Lower lobe of right lung (tissue), 2 donors: ENCODE data around the gene PCNT. TPM values are rescaled to one million over a fixed set of nuclear protein-coding genes. Genes with fewer than 3 reads are reported as not detected.

ENCODE experiments used
- ATAC-seq, 2 donors: fragments of 200-7000 bp; cut with Tn5 transposase; one replicate each; pipeline ENCODE4 v1.9.1; 2020 to 2022; ENCODE audit warnings: mild to moderate bottlenecking in 2 of 2, moderate library complexity in 2 of 2
- DNase-seq: peaks from one replicate; pipeline ENCODE4 v3.0.0-alpha.2; 2020
- H3K27ac ChIP-seq: fragments of 200-600 bp; one replicate; pipeline ENCODE4 v1.8.0; 2022
- H3K27me3 ChIP-seq: fragments of 200-600 bp; one replicate; pipeline ENCODE4 v1.8.0; 2022; ENCODE audit warnings: low read depth
- H3K36me3 ChIP-seq: fragments of 200-600 bp; one replicate; pipeline ENCODE4 v1.8.0; 2022; ENCODE audit warnings: mild to moderate bottlenecking
- H3K4me1 ChIP-seq: fragments of 200-600 bp; one replicate; pipeline ENCODE4 v1.8.0; 2022
- H3K4me3 ChIP-seq: fragments of 200-600 bp; one replicate; pipeline ENCODE4 v1.8.0; 2022; ENCODE audit warnings: mild to moderate bottlenecking
- H3K9me3 ChIP-seq: fragments of 200-600 bp; one replicate; pipeline ENCODE4 v1.8.0; 2022
- CTCF ChIP-seq: fragments of 200-600 bp; IDR thresholded peaks from one replicate; pipeline ENCODE4 v1.8.0; 2022; ENCODE audit warnings: antibody characterized with exemption, mild to moderate bottlenecking
- intact Hi-C: fragments of 100-400 bp; cut with DNase I; formaldehyde crosslinking; loops from one replicate; pipeline ENCODE4 v1.11.0; 2022
- total RNA-seq: library from RNA; stranded (reverse); fragmentation: NEBNext Ultra II Directional; extraction: Animal tissue kit (Norgen Biotek cat#: 25700); gene quantifications from one replicate; pipeline ENCODE4 v1.2.1, GENCODE V29; 2021
- donor health status: DM: no; HTN: yes; CAD: no; lungs with severe emphysema.

Gene PCNT
- total RNA-seq, 1 donor from 2014 or later, result 36.5 TPM

GRCh38 chr21:46357335-46357604 is 33.3 kb downstream of the PCNT start:
- no peak overlapping the region for H3K4me3 ChIP-seq
- ATAC-seq (no peak), DNase-seq (no peak)
- no peaks in the 10 kb centered on the region for H3K4me1 ChIP-seq
- no peaks in the 10 kb centered on the region for H3K9me3 ChIP-seq
- intact Hi-C loops, result no loop called here
- H3K27ac ChIP-seq, result no peak overlapping the region
- no peaks in the 10 kb centered on the region for H3K27me3 ChIP-seq
- TF ChIP-seq CTCF, result no peak
- H3K36me3 ChIP-seq, result peaks cover 91% of the 10 kb centered on the region

GRCh38 chr21:46357684-46358425 is 33.9 kb downstream of the PCNT start:
- intact Hi-C loops, result no loop called here
- H3K36me3 ChIP-seq, result peaks cover 90% of the 10 kb centered on the region
- ATAC-seq, result peak in 1 of 2 donors; percentile 17

GRCh38 chr21:46361176-46361575 is 37.2 kb downstream of the PCNT start:
- TF ChIP-seq CTCF, result no peak
- ATAC-seq (no peak), DNase-seq (no peak)
- H3K4me1 ChIP-seq, result no peaks in the 10 kb centered on the region
- H3K9me3 ChIP-seq, result no peaks in the 10 kb centered on the region
- intact Hi-C loops, result no loop called here
- H3K36me3 ChIP-seq, result peaks cover 83% of the 10 kb centered on the region
- H3K27ac ChIP-seq, result no peak overlapping the region
- H3K4me3 ChIP-seq, result no peak overlapping the region
- H3K27me3 ChIP-seq, result no peaks in the 10 kb centered on the region

More at GRCh38 chr21:46357684-46358425, 33.9 kb downstream of the PCNT start:
- no peaks in the 10 kb centered on the region for H3K4me1 ChIP-seq
- no peak overlapping the region for H3K4me3 ChIP-seq
- DNase-seq, result no peak
- H3K27me3 ChIP-seq, result no peaks in the 10 kb centered on the region
- no peak for TF ChIP-seq CTCF
- no peak overlapping the region for H3K27ac ChIP-seq
- H3K9me3 ChIP-seq, result no peaks in the 10 kb centered on the region

GRCh38 chr21:46361935-46362334 is 38.0 kb downstream of the PCNT start:
- no peak overlapping the region for H3K4me3 ChIP-seq
- peaks cover 83% of the 10 kb centered on the region for H3K36me3 ChIP-seq
- H3K27ac ChIP-seq, result no peak overlapping the region
- ATAC-seq, result no peak
- H3K4me1 ChIP-seq, result no peaks in the 10 kb centered on the region
- no peaks in the 10 kb centered on the region for H3K27me3 ChIP-seq
- no peaks in the 10 kb centered on the region for H3K9me3 ChIP-seq
- intact Hi-C loops, result no loop called here
- no peak for DNase-seq
- TF ChIP-seq CTCF, result no peak

- DNase-seq (no peak), ATAC-seq (no peak)
- intact Hi-C loops, result no loop called here
- no peaks in the 10 kb centered on the region for H3K27me3 ChIP-seq
- H3K36me3 ChIP-seq, result peaks cover 83% of the 10 kb centered on the region
- H3K4me3 ChIP-seq, result no peak overlapping the region
- no peaks in the 10 kb centered on the region for H3K4me1 ChIP-seq
- no peak for TF ChIP-seq CTCF
- H3K9me3 ChIP-seq, result no peaks in the 10 kb centered on the region
- H3K27ac ChIP-seq, result no peak overlapping the region
Measured at GRCh38 chr21:46362946-46363345, 39.0 kb downstream of the PCNT start.
